Articular chondrocyte of knee joint (primary cell): ENCODE data around the gene CCDC150. TPM values are rescaled to one million over a fixed set of nuclear protein-coding genes. Genes with fewer than 3 reads are reported as not detected.

ENCODE experiments used
- small RNA-seq: library from RNA; depleted of rRNA; stranded (forward); fragments of <200 nt; gene quantifications from one replicate; pipeline ENCODE3, GENCODE V24; 2012
- total RNA-seq: library from RNA; depleted of rRNA; stranded (reverse); fragments of >200 nt; gene quantifications from 2 replicates; pipeline ENCODE4 v1.2.3, GENCODE V29; 2012

The CCDC150 gene
- 4.3 and 5.4 TPM in 2 replicates for total RNA-seq

DNA sequence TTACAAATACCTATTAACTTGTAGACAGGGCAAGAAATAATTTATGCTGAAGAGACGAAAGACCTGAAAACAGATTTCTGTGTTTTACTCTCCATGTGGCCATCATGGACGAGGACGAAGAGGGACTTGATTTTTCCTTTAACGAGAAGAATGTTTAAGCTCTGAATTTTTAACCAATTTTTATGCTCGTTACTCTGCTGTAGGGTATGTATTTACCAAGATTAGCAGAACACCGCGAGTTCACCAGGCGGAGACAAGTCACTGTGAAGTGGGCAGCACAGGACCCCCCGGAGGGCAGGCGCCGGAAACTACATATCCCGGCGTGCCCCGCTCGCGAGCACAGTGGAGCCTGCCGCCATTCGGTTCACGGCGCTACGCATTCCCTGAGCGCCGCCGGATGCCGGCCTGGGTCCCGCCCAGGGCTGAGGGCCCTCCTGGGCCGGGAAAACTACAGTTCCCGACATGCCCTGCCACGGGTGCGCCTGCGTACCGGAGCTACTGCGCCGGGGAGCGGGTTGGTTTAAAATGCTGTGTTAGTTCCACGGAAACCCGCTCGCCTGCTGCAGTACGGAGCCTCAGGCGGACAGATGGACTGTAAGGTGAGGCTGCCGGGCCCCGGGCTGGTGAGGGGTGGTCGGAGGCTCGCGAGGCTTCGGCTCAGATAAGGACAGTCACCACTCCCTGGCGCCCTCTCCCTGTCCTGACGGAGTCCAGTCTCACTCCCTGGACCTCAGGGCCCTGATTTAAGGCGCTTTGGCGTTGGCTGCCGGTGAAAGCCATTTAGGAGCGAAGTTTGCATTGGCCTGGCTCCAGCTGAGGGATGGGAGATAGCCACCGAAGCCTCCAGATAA lies at the start of gene CCDC150:
Gene CCDC150, plus strand, starts transcription at position 536 of the 851 bp plus-strand sequence. Its CDS starts 52 bp downstream, at position 588.

DNA sequence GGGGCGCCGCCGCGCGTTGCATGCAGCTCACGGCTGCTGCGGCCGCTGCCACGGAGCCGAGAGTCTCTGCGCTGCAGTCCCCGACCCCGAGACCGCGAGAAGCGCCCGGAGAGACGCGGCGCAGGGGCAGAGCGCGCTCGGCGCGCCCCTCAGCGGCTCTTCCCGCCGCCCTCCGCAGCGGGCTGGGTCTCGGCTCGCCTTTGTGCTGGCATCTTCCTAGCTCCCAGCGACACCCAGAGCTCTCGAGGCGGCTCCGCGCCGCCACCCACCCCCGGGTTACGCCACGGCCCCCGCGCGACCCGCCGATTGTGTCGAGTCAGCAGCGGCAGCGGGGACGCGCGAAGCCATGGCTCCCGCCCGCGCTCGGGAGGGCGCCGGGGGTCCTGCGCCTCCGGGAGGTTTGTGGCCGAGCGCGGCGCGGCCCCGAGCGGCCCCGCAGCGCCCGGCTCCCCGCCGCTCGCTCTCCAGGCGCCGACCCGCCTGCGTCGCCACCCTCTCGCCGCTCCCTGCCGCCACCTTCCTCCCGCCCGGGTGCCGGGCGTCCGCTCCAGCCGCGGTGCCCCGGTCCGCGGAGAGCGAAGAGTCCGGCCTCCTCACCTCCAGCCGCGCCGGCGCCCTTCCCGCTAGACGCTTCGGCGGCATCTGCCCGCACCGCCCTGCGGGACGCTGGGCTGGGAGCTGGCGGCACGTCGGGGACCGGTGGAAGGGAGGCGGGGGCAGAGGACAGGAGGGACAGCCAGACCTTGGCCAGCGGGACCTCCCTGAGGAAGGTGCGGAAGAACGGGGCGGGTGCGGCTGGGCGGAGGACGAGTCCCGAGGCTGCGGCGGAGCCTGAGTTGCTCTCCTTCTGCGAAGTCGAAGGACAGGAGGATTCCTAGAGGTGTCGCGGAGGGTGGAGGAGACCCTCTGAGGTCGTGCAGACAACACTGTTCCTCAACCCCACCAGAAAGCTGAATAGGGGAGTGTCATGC lies 46.3 kb upstream of the CCDC150 start, which contains the start of gene HECW2:
Gene HECW2, minus strand, starts transcription at position 644 of the 971 bp plus-strand sequence.

Small RNAs within 50 kb of the gene (small RNA-seq; reads per million reads assigned to genes)
- not detected for gene RF00424

Other genes starting within 250 kb of the CCDC150 start
- 6.8 and 54.7 TPM in 2 replicates for gene HECW2, start 46.2 kb upstream of the CCDC150 start, total RNA-seq
- gene GTF3C3, start 160.0 kb downstream of the CCDC150 start, total RNA-seq = 47.0 and 58.7 TPM in 2 replicates
- 0.13 and 0.32 TPM in 2 replicates for gene C2orf66, start 169.6 kb downstream of the CCDC150 start, total RNA-seq